ENCODE results near the gene ZNF189. TPM values are rescaled to one million over a fixed set of nuclear protein-coding genes. Genes with fewer than 3 reads are reported as not detected.

Gene ZNF189
- total RNA-seq, 1 donor from 2014 or later: 31.0 TPM

GRCh38 chr9:101427957-101428655, 29.5 kb downstream of the ZNF189 start:
- H3K36me3 Mint-ChIP-seq (ENCODE audit: low read depth, unreplicated experiment): peaks cover 4% of the 10 kb centered on the region
- no peak overlapping the region for H3K4me3 Mint-ChIP-seq (ENCODE audit: unreplicated experiment)
- no peak for DNase-seq (ENCODE audit: low spot score)
- H3K4me1 Mint-ChIP-seq (ENCODE audit: unreplicated experiment): no peaks in the 10 kb centered on the region
- no peaks in the 10 kb centered on the region for H3K9me3 Mint-ChIP-seq (ENCODE audit: unreplicated experiment)
- H3K27ac Mint-ChIP-seq (ENCODE audit: unreplicated experiment): no peak overlapping the region
- TF ChIP-seq CTCF (IDR thresholded peaks at IDR 0.05; ENCODE audit: unreplicated experiment): no peak
- H3K27me3 Mint-ChIP-seq (ENCODE audit: unreplicated experiment): peaks cover 1% of the 10 kb centered on the region

GRCh38 chr9:101428909-101429308, 30.3 kb downstream of the ZNF189 start:
- H3K9me3 Mint-ChIP-seq (ENCODE audit: unreplicated experiment): no peaks in the 10 kb centered on the region
- H3K27ac Mint-ChIP-seq (ENCODE audit: unreplicated experiment): no peak overlapping the region
- no peak for TF ChIP-seq CTCF (IDR thresholded peaks at IDR 0.05; ENCODE audit: unreplicated experiment)
- H3K36me3 Mint-ChIP-seq (ENCODE audit: low read depth, unreplicated experiment): peaks cover 4% of the 10 kb centered on the region
- H3K27me3 Mint-ChIP-seq (ENCODE audit: unreplicated experiment): no peaks in the 10 kb centered on the region
- H3K4me1 Mint-ChIP-seq (ENCODE audit: unreplicated experiment): no peaks in the 10 kb centered on the region
- no peak overlapping the region for H3K4me3 Mint-ChIP-seq (ENCODE audit: unreplicated experiment)
- DNase-seq (ENCODE audit: low spot score): no peak

GRCh38 chr9:101429736-101430135, 31.1 kb downstream of the ZNF189 start:
- no peak for TF ChIP-seq CTCF (IDR thresholded peaks at IDR 0.05; ENCODE audit: unreplicated experiment)
- no peak overlapping the region for H3K4me3 Mint-ChIP-seq (ENCODE audit: unreplicated experiment)
- peaks cover 4% of the 10 kb centered on the region for H3K36me3 Mint-ChIP-seq (ENCODE audit: low read depth, unreplicated experiment)
- no peaks in the 10 kb centered on the region for H3K27me3 Mint-ChIP-seq (ENCODE audit: unreplicated experiment)
- no peak for DNase-seq (ENCODE audit: low spot score)
- no peaks in the 10 kb centered on the region for H3K4me1 Mint-ChIP-seq (ENCODE audit: unreplicated experiment)
- no peak overlapping the region for H3K27ac Mint-ChIP-seq (ENCODE audit: unreplicated experiment)
- no peaks in the 10 kb centered on the region for H3K9me3 Mint-ChIP-seq (ENCODE audit: unreplicated experiment)

- Mint-ChIP-seq H3K9me3 (ENCODE audit: unreplicated experiment) (no peaks in the 10 kb centered on the region), H3K4me3 (ENCODE audit: unreplicated experiment) (no peak overlapping the region), H3K27ac (ENCODE audit: unreplicated experiment) (no peak overlapping the region), H3K4me1 (ENCODE audit: unreplicated experiment) (no peaks in the 10 kb centered on the region), H3K36me3 (ENCODE audit: low read depth, unreplicated experiment) (peaks cover 4% of the 10 kb centered on the region), H3K27me3 (ENCODE audit: unreplicated experiment) (no peaks in the 10 kb centered on the region)
- no peak for DNase-seq (ENCODE audit: low spot score)
- TF ChIP-seq CTCF (IDR thresholded peaks at IDR 0.05; ENCODE audit: unreplicated experiment): no peak
Observed at GRCh38 chr9:101432171-101432570, 33.5 kb downstream of the ZNF189 start.

- TF ChIP-seq CTCF (IDR thresholded peaks at IDR 0.05; ENCODE audit: unreplicated experiment): no peak
- H3K4me3 Mint-ChIP-seq (ENCODE audit: unreplicated experiment): no peak overlapping the region
- no peaks in the 10 kb centered on the region for H3K27me3 Mint-ChIP-seq (ENCODE audit: unreplicated experiment)
Observed at GRCh38 chr9:101432740-101433139, 34.1 kb downstream of the ZNF189 start.

More at GRCh38 chr9:101432740-101433139, 34.1 kb downstream of the ZNF189 start:
- Mint-ChIP-seq H3K36me3 (ENCODE audit: low read depth, unreplicated experiment) (peaks cover 4% of the 10 kb centered on the region), H3K9me3 (ENCODE audit: unreplicated experiment) (no peaks in the 10 kb centered on the region), H3K27ac (ENCODE audit: unreplicated experiment) (no peak overlapping the region), H3K4me1 (ENCODE audit: unreplicated experiment) (no peaks in the 10 kb centered on the region)
- no peak for DNase-seq (ENCODE audit: low spot score)

Data from endothelial cell (in vitro differentiated cells).